HG02759 (cell line): ENCODE measurements around the gene ADRA2B.

Source experiments
- ATAC-seq: cut with Tn5 transposase; IDR thresholded peaks from one replicate; pipeline ENCODE4 v1.9.1; 2021; ENCODE audit warnings: mild to moderate bottlenecking, moderate library complexity; ENCODE audit not compliant: unreplicated experiment

ADRA2B gene

GRCh38 chr2:96106991-96107707 lies 9.2 kb downstream of the ADRA2B start:
- no peak for ATAC-seq

DNA sequence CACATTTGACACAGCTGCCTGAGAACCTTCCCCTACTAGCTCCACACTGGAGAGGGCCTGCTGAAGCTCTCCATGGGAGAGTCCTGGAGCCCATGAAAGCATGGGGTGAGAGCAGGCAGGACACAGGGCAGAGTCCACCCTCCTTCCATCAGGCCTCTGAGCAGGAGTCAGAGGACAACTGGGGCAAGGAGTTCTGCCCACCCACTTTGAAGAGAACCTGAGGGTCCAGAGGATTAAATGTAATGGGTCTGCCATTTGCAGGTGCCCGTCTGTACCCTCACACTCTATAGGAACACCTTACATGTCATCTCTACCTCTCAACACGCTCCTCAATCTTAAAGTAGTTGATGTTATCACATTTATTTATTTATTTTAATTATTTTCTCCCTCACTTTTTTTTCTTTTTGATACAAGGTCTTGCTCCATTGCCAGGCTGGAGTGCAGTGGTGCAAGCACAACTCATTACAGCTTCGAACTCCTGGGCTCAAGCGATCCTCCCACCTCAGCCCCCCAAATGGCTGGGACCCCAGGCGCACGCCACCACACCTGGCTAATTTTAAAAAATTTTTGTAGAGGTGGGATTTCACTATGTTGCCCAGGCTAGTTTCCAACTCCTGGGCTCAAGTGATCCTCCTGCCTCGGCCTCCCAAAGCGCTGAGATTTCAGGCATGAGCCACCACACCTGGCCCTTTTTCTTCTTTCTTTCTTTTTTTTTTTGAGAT lies 10.2 kb downstream of the ADRA2B start:
- ATAC-seq = no peak

- no peak for ATAC-seq
Measured at GRCh38 chr2:96105152-96105915, 11.0 kb downstream of the ADRA2B start.

GRCh38 chr2:96104487-96104861 lies 11.9 kb downstream of the ADRA2B start:
- no peak for ATAC-seq

DNA sequence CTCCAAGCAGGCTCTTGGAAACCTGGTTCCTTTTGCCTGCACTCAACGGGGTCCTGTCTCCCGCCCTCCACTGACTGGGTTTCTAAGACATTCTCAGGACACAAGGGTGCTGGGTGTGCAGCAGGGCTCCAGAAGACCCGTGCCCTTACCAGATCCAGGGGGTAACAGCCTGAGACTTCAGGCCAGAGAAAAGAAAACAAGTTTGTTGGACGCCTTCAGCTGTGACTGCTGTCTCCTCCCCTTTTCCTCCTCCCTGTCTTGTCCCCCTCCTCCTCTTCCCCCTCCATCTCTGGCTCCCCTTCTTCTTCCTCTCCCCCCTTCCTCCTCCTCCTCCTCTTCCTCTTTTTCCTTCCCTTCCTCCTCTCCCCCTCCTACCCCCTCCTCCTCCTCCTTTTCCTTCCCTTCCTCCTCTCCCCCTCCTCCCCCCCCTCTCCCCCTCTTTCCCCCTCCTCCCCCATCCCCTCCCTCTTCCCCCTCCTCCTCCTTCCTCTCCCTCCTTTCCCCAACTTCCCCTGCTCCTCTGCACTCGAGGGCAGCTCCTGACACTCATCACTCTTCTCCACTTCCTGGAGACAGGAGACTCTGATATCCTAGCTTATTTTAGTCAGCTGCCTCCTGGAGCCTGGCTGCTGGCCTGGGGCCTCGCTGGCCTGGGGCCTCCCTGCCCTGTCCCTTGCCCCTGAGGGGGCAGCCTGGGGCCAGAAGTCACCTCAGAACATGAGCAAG lies 12.4 kb downstream of the ADRA2B start:
- ATAC-seq = no peak

DNA sequence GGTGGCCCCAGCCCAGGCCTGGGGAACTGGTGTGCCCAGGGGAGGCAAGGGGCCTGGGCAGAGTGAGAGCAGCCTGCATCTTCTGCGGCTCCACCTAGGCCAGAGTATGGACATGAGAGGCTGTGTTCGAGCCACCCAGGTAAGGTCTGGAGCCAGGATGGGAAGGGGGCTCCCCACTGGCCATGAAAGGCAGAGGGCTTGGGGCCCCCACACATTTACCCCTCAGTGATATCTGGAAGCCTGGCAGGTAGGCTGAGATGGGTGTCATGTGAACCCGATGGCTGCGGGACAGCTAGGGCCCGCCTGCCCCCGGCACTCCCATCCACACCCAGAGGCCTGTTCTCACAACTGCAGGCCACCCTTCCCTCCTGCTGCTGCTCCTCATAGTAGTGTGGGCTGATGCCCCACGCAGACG lies 13.2 kb downstream of the ADRA2B start:
- no peak for ATAC-seq

GRCh38 chr2:96102596-96103186 lies 13.7 kb downstream of the ADRA2B start:
- no peak for ATAC-seq

GRCh38 chr2:96100893-96101304 lies 15.5 kb downstream of the ADRA2B start:
- ATAC-seq = no peak

DNA sequence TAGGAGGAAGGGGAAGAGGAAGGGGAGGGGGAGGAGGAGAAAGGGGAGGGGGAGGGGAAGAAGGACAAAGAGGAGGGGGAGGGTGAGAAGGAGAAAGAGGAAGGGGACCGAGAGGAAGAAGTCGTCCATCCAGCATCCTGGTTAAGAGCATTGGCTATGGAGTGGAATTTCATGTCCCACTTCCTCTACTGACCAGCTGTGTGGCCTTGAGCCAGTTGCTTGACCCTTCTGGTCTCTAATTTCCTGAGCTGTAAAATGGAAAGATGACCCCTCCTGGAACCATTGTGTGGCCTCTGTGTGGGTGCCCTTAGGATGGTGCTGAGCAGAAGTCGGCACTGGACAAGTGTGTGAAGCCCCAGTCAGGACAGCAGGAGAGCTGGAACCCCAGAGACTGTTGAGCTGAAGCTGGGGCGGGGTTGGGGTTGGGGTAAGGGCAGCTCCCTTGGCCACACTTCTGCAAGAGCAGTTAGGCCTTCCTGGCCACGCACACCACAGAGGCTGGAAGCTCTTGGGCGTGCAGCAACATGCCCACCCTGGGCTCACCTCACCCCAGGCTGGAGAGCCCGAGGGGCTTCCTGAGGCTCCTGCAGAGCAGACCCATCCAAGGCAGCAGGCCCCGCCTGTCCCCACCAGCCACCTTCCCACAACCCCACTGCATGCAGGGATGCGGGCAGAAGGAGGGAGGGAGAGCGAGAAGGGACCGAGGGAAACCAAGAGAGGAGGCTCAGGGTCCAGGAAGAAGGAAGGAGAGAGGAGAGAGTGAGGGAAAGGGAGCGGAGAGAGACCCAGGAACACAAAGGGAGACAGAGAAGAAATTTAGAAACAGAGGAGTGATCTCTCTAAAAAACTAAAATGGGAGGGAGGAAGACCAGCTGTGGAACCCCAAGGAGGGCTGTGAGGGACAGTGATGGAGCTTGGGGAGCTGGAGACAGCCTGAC lies 16.2 kb downstream of the ADRA2B start:
- ATAC-seq = no peak

GRCh38 chr2:96098900-96099590 lies 17.3 kb downstream of the ADRA2B start:
- ATAC-seq = no peak

- no peak for ATAC-seq
Measured at GRCh38 chr2:96097951-96098823, 18.2 kb downstream of the ADRA2B start.

GRCh38 chr2:96097441-96097840 lies 18.9 kb downstream of the ADRA2B start:
- no peak for ATAC-seq

DNA sequence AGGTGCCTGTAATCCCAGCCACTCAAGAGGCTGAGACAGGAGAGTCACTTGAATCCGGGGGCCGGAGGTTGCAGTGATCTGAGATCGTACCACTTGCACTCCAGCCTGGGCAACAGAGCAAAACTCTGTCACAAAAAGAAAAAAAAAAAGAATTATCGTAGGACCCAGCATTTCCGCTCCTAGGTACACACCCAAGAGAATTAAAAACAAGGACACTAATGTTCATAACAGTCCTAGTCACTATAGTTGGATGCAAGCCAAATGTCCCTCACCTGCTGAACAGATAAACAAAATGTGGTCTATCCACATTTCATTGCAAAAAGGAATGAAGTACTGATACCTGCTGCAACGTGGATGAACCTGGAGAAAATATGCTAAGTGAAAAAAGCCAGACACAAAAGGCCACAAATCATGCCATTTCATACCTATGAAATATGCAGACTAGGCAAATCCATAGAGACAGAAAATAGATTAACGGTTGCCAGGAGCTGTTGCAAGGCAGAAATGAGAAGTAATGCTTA lies 21.2 kb downstream of the ADRA2B start:
- ATAC-seq = no peak

GRCh38 chr2:96093528-96093927 lies 22.8 kb downstream of the ADRA2B start:
- no peak for ATAC-seq

DNA sequence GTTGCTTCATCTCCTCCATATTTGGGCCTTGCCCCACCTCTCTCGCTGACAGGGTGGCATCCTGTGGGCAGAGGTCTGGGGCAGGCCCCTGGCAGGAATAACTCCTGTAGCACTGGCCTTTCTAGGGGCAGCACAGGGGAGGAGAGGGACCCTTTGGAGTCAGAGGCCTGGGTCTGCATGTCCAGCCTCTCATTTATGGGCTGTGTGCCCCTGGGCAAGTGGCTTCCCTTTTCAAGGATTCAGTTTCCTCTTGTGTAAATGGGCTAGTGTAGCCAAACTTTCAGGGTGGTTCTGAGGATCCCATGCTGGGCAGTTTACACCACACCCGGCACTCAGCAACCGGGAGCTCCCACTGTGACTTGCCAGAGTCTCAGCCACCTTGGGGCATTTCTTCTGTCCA lies 23.4 kb downstream of the ADRA2B start:
- no peak for ATAC-seq

GRCh38 chr2:96092573-96092877 lies 23.8 kb downstream of the ADRA2B start:
- ATAC-seq = no peak

DNA sequence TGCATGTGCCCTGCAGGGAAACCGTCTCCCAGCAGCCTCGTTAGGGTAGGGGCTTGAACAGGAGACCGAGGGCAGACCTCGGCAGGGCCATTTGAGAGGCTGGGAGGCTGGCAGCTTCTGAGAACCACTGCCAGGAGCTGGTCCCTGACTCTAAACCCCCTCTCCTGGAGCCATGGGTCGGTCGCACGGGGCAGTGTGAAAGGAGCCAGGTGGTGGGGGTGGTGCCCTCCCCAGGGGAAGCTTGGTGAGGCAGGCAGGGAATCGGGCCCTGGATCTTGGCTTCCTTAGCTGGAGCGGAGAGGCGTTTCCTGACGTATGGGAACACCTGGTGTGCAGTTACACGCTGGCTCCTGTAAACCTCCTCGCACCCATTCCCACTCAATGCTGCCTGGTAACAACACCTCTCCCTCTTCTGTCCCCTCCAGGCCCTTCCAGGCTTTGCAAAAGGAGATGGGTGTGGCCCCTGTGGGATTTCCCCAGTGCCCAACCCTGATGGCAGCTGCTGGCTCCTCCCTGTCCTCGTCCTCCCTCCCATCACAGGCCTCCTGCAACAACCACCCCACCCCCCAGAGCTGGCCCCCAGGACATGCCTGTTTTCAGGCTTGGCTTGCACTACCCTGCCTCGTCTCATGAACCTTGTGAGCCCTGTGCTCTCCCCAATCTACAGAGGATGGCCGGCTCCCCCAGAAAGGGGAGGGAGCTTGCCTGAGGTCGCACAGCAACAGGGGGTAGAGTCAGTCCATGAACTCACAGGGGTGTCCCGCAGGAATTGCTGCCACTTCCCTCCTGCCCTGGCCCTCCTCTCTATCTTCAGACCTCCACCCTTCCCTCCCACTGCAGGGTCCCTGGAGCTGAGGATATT lies 24.4 kb downstream of the ADRA2B start:
- ATAC-seq = no peak
